ENCODE results near the gene SGK1. TPM values are rescaled to one million over a fixed set of nuclear protein-coding genes. Genes with fewer than 3 reads are reported as not detected.

The SGK1 gene
- total and polyA plus RNA-seq, 10 of the 15 experiments (the other 5 are each of a cell fraction or from before 2014, with no cell fraction given): 0.62 to 5.1 (median 2.9) TPM

- intact Hi-C loops (cut with micrococcal nuclease; ENCODE audit: unreplicated experiment) (no loop called here), in situ Hi-C loops (cut with MboI) (no loop called here)
- Histone ChIP-seq H2AFZ (ENCODE audit: control insufficient read depth, low read depth, low read length) (no peak overlapping the region), H3K9ac (ENCODE audit: control insufficient read depth, insufficient read depth, low read length) (no peak overlapping the region), H3K4me1 (ENCODE audit: control insufficient read depth, insufficient read depth, low read length) (no peaks in the 10 kb centered on the region), H3K4me2 (ENCODE audit: control insufficient read depth, insufficient read depth) (no peak overlapping the region), H4K20me1 (ENCODE audit: control insufficient read depth, insufficient read depth) (no peaks in the 10 kb centered on the region), H3K36me3 (ENCODE audit: control insufficient read depth in 2 of 2, insufficient read depth in 2 of 2, low read length in 1 of 2) (no peaks in the 10 kb centered on the region), H3K4me3 (no peak overlapping the region), H3K27me3 (replicated peaks in 1 of 2; ENCODE audit: control insufficient read depth in 2 of 2, insufficient read depth in 2 of 2, low read length in 1 of 2) (no peaks in the 10 kb centered on the region), H3K79me2 (ENCODE audit: control insufficient read depth, insufficient read depth, low read length) (no peaks in the 10 kb centered on the region), H3K9me3 (replicated peaks; ENCODE audit: control insufficient read depth, insufficient read depth, low read length) (no peaks in the 10 kb centered on the region), H3K27ac (ENCODE audit: control insufficient read depth, insufficient read depth) (no peak overlapping the region)
- BruUV-seq (replicated peaks): no TSS peak
- RAD21 ChIA-PET (ENCODE audit: unreplicated experiment): no interaction called here
- CTCF ChIA-PET: interaction anchor here (1.0 kb wide), 1 partner anchor 11 kb away, joined by 4 read pairs; no protein-coding TSS in a partner anchor
- SMC1A ChIA-PET (ENCODE audit: uncharacterized antibody, unreplicated experiment): no interaction called here
- 96% methylated on average over 7 of the region's 7 CpGs for WGBS (ENCODE audit: insufficient coverage, insufficient replicate concordance, low lambda C conversion rate, missing lambda C conversion rate)
- DNase-seq (ENCODE audit: low read depth, low spot score) (no peak), ATAC-seq (no peak), FAIRE-seq (no peak)
- POLR2A ChIA-PET: no interaction called here
- TF ChIP-seq NR2C1 (IDR thresholded peaks at IDR 0.05): no peak
- TF ChIP-seq TCF12 (IDR thresholded peaks at IDR 0.05; ENCODE audit: low read depth, low read length): no peak
- TF ChIP-seq, protein P1, sequence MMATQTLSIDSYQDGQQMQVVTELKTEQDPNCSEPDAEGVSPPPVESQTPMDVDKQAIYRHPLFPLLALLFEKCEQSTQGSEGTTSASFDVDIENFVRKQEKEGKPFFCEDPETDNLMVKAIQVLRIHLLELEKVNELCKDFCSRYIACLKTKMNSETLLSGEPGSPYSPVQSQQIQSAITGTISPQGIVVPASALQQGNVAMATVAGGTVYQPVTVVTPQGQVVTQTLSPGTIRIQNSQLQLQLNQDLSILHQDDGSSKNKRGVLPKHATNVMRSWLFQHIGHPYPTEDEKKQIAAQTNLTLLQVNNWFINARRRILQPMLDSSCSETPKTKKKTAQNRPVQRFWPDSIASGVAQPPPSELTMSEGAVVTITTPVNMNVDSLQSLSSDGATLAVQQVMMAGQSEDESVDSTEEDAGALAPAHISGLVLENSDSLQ (IDR thresholded peaks at IDR 0.05): no peak
- no peak for TF ChIP-seq ZNF24 (IDR thresholded peaks at IDR 0.05)
- TF ChIP-seq, protein P2, sequence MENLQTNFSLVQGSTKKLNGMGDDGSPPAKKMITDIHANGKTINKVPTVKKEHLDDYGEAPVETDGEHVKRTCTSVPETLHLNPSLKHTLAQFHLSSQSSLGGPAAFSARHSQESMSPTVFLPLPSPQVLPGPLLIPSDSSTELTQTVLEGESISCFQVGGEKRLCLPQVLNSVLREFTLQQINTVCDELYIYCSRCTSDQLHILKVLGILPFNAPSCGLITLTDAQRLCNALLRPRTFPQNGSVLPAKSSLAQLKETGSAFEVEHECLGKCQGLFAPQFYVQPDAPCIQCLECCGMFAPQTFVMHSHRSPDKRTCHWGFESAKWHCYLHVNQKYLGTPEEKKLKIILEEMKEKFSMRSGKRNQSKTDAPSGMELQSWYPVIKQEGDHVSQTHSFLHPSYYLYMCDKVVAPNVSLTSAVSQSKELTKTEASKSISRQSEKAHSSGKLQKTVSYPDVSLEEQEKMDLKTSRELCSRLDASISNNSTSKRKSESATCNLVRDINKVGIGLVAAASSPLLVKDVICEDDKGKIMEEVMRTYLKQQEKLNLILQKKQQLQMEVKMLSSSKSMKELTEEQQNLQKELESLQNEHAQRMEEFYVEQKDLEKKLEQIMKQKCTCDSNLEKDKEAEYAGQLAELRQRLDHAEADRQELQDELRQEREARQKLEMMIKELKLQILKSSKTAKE (IDR thresholded peaks at IDR 0.05; ENCODE audit: low read depth, poor library complexity, severe bottlenecking): no peak
- no peak for TF ChIP-seq MYB (IDR thresholded peaks at IDR 0.05; ENCODE audit: borderline replicate concordance, low read depth, low read length)
Observed at GRCh38 chr6:134296762-134297161, 21.1 kb downstream of the SGK1 start.
